GM18873 (cell line): ENCODE results near the gene GNA14.
"Not testable (repeated sequence)": the region's sequence is repeated elsewhere in the genome, so short reads cannot be mapped to it uniquely, and the experiment has no call there.

ENCODE experiments used
- ATAC-seq: cut with Tn5 transposase; IDR thresholded peaks from one replicate; pipeline ENCODE4 v1.9.1; 2021; ENCODE audit warnings: mild to moderate bottlenecking, moderate library complexity, moderate number of reproducible peaks; ENCODE audit not compliant: unreplicated experiment, low FRiP score

The GNA14 gene

DNA sequence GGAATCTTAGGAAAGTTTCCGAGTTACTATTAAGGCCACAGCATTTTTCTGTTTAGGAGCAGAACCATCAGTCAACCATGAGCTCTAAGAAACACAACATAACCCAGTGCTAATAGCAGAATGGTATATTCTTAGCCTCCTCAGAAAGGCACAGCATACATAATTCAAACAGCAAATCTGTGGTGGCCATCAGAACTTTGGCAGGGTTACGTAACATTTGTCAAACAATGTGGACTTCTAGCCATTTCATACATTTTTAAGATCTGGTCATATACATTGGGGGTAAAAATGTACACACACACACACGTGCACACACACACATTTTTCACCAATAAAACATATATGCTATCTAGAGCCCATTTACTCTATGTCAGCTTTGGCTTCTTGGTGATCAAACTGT, 225.2 kb downstream of the GNA14 start:
- ATAC-seq, result no peak

DNA sequence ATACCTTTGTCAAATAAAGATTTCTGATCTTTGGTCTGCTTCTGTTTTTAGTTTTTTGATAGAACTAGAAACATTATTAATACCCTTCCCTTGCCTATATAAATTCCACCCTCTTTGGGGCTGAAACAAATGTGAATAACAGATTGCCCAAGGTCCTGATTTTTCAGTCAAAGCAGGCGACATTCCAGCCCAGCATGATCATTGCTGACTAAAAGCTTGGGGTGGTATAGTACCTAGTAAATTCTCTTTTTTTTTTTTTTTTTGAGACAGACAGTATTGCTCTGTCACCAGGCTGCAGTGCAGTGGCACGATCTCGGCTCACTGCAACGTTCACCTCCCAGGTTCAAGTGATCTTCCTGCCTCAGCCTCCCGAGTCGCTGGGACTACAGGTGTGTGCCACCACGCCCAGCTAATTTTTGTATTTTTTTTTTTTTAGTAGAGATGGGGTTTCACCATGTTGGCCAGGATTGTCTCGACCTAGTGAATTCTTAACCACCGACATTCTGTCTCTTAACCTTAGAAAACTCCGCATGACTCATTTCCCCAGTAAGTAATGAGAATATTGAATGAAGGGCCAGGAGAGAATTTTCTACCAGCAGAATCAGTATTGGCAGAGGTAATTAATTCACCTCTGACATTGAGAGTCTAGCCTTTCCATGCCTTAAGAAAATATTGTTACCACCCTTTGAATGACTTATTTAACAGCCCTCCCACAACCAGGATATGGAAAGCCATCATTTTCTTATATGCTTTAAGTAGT, 226.4 kb downstream of the GNA14 start:
- no peak for ATAC-seq

DNA sequence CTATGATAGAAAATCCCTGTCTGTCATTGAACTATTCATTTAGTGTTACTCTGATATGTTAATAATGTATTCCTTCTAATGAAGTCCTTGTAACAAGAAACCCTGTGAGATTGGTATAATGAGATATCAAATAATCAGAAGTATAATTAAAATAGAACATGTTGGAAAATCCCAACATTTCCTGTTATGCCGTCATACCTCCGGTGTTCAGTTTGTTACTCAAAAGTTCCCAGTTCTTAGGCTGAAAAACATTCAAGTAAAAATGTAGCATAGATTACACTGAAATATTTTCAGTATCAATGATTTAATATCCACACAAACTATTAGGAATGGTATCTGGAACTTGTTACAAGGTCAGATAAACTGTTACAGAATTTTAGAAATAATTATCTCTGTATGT, 227.5 kb downstream of the GNA14 start:
- ATAC-seq, result no peak

DNA sequence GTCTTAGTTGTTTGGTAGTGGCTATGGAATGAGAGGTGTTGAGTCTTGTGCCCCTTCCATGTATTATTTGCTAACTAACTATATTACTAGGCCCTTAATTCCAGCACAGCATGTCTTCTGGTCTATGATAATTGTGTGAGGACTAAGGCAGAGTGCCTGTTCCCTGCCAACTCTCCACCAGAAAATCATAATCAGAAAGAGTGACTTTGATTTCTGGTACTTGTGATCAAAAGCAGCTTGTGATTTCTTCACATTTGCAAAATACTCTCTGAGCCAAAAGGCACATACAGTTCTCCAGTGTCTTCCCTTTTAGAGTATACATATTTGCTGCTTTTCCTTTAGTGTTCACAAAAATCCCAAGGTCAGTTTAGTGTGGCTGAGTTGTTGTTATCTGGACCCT, 229.9 kb downstream of the GNA14 start:
- no peak for ATAC-seq

DNA sequence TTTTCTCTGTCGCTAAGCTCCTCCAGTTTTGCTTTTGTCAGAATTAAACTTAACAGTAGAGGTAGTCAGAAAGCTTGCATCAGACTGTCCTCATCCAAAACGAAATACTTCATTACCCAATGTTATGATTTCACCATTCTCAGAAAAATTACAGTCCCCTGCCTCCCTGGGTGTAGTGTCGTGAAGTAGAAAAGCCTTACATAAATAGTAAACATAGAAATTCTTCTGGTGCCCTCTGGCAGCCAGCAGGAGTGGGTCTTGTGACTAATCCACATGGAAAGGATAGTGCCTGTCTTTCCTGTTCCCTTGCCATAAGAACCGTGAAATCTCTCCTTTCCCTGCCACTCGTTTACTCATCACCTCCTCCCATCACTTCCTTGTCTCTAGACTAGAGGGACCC, 230.6 kb downstream of the GNA14 start:
- no peak for ATAC-seq

DNA sequence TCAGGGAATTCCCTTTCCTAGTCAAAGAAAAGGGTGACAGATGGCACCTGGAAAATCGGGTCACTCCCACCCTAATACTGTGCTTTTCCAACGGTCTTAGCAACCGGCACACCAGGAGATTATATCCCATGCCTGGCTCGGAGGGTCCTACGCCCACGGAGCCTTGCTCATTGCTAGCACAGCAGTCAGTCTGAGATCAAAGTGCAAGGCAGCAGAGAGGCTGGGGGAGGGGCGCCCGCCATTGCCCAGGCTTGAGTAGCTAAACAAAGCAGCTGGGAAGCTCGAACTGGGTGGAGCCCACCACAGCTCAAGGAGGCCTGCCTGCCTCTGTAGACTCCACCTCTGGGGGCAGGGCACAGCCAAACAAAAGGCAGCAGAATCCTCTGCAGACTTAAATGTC, 239.6 kb downstream of the GNA14 start:
- ATAC-seq, result not testable (repeated sequence)

DNA sequence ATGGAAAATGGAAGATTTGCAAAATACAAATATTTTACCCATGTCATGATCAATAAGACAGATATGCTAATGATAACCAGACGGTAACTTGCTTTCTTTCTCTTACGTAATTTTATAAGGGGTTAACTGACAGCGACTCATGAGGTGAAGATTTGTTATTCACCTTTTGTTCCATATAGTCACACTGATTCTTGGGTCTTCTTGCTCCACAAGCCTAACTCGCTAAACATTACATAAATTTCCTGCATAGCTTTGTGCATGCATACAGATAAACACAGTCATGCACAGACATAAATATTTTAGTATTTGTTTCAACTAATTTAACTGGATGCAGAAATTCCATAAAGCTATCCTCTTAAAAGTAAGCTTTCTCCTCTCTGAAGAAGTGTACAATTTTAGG, 244.9 kb downstream of the GNA14 start:
- ATAC-seq, result no peak

DNA sequence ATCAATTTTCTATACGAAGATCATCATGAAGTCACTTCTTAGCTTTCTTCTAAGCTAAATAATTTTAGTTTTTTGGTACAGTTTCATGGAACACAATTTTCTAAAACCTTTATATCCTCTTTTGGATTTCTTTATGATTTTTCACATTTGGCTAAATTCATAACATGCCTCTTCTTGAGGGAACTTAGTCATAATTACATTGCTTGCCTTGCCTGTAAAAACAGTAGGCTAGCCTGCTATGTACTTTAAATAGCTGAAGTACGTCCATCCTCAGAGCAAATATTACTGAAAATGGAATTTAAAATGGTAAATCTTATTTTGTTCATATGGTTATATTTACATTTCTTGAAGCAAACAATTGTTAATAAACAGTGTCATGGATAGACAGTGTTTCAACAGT, 245.8 kb downstream of the GNA14 start:
- ATAC-seq, result no peak

DNA sequence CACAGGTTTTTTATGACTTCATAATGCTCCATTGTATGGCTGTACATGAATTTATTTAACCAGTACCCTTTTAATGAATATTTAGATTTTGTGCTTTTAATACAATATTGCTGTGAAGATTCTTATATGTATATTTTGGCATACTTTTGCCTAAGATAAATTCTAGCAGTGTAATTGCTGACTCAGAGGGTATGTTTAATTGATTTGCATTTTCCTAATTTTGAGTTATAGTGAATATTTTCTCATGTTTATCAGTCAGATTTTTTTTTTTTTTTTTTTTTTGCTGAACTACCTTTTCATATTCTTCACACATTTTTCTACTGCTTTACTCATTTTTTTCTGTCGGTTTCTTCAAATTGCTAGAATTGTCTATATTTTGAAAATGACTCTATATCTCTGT, 248.2 kb downstream of the GNA14 start:
- no peak for ATAC-seq

DNA sequence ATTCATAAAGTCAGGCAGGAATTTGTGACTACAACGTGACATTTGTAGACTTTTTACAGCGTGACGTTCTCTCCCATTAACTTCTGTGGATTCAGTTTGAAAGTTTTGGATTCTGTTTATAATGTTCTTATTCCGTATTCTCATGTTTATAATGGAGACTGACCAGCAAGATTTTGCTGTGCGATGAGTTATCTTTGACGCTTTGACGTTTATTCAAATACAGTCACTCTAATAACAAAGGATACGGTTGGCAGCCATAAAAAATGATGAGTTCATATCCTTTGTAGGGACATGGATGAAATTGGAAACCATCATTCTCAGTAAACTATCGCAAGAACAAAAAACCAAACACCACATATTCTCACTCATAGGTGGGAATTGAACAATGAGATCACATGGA, 249.5 kb downstream of the GNA14 start:
- ATAC-seq, result not testable (repeated sequence)

DNA sequence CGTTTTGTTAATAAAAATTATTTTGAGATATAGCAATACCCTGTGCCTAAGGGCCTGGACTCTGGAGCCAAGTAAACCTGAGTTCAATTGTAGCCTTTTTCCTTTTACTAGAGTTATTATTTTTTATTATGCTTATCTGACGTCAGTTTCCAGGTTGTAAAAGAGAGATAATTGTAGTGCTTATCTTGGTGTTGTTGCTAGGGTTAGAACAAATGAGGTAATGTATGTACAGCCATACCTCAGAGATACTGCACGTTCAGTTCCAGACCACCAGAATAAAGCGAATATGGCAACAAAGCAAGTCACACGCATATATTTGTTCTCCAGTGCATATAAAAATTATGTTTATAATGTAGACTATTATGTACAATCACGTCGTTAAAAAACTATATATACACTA, 255.8 kb downstream of the GNA14 start:
- no peak for ATAC-seq

DNA sequence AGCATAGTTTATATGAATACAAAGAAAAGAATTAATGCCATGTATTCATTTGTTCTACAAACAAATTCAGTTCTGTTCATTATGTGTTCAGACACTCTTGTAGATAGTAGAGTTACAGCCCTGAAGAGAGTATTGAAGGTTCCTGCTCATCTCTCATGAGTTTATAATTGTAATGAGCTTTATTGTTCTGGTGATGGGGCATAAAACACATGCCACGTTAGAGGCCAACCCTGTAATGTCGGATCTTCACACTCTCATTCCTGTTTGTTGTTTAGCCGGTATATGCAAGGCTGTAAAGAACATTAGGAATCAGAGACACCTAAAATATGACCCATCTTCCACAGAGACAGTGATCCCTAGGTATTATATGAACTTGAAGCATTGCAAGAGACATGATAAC, 256.3 kb downstream of the GNA14 start:
- no peak for ATAC-seq

DNA sequence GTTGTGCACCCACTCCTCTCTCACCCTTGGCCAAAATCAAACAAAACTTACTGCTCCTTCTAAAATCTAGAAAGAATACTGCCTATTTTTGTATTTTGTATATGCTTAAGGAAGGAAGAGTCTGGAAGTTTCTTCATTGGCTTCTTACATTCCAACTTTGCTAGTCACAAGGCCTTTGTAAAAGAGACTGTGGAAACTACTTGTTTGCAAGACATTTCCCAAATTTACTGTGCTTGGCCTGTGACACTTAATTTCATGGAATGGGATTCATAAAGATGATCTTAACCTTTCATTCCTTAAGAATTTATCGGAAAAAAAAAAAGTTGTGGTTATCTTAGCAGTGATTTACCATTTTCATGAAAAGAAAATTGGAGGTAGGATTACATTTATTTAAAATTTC, 261.9 kb downstream of the GNA14 start:
- no peak for ATAC-seq

DNA sequence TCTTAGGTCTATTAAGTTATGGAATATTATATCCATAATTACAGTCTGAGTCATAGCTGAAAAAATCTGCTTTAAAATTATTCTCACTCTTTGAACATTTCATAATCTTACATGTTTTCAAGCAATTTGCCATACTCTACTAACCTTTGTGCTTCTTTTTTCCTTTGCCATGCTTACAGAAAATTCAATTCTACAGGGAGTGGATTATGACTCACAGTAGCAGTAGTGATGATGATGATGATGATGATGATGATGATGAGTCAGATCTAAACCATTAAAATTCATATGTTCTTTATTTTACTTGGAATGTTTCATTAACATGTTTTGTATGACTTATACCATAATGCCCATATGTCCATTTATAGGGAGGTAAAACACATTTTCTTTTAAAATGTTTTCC, 263.7 kb downstream of the GNA14 start:
- ATAC-seq, result no peak

DNA sequence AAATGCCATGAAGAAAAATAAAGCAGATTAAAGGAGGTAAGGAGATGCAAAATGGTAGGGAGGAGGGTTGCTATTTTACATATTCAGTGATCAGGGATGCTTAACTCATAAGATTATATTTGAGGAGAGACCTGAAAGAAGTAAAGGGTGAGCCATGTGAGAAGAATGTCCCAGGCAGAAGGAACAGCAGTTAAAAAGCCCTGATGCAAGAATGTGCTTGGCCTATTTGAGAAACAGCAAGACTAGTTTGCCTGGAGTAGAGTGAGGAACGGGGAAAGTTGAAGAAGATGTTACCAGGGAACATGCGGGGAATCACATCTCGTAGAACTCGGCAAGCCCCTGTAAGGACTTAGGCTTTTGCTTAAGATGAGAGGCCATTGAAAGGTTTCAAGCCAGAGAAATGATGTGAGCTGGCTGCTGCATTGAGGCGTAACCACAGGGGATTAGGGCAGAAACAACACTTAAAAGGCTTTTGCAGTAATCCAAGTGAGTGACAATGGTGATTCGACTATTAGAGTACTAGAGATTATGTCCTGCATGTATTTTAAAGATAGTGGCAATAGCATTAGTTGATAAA, 272.1 kb downstream of the GNA14 start:
- ATAC-seq, result no peak

DNA sequence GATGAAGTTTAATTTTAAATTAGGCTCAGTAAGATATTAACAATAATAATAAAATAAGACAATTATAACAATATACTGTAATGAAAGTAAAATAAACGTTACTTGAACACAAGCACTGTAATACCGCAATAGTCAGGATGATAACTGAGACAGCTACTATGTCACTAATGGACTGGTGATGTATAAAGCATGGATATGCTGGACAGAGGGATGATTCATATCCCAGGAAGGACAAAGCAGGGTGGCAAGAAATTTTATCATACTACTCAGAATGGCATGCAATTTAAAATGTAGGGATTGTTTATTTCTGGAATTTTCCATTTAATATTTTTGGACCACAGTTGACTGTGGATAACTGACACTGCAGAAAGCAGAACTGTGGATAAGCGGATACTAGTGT, 273.9 kb downstream of the GNA14 start:
- no peak for ATAC-seq
